HT1080 (cell line): Measurements from ENCODE around the gene PNPLA6. TPM values are rescaled to one million over a fixed set of nuclear protein-coding genes. Genes with fewer than 3 reads are reported as not detected.
"Not testable (repeated sequence)": the region's sequence is repeated elsewhere in the genome, so short reads cannot be mapped to it uniquely, and the experiment has no call there.

Experiments used
- DNase-seq: peaks from one replicate; pipeline ENCODE4 v3.0.0-alpha.2; 2015; ENCODE audit warnings: low read depth
- total RNA-seq: library from RNA; depleted of rRNA; stranded (reverse); fragments of >200 nt; shearing (Covaris generic); gene quantifications from 2 replicates; pipeline ENCODE4 v1.2.3, GENCODE V29; 2014

The PNPLA6 gene
- total RNA-seq, 1 experiment from 2014 or later: 55.4 TPM

GRCh38 chr19:7529610-7530490, 5.7 kb upstream of the PNPLA6 start:
- DNase-seq: no peak

- no peak for DNase-seq
These were observed 2.1 kb upstream of the PNPLA6 start for GRCh38 chr19:7533281-7533885.

- peak; percentile 54 for DNase-seq
These were observed 1.5 kb upstream of the PNPLA6 start for GRCh38 chr19:7533925-7534480.

- DNase-seq: peak; percentile 67
These were observed 928 bp upstream of the PNPLA6 start for GRCh38 chr19:7534531-7535046.

- DNase-seq: no peak
These were observed 630 bp downstream of the PNPLA6 start for GRCh38 chr19:7535998-7536695.

DNA sequence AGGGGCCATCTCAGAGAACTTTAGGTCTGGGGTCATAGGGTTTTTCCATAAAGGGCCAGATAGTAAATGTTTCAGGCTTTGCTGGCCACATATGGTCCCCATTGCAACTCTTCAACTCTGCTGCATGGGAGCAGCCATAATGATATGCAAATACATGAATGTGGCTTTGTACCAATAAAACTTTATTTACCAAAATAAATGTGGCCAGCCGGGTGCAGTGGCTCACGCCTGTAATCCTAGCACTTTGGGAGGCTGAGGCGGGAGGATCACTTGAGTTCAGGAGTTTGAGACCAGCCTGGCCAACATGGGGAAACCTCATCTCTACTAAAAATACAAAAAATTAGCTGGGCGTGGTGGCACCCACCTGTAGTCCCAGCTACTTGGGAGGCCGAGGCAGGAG, 3.5 kb downstream of the PNPLA6 start:
- DNase-seq: not testable (repeated sequence)

GRCh38 chr19:7539827-7540425, 4.4 kb downstream of the PNPLA6 start:
- DNase-seq: no peak

- peak; percentile 23 for DNase-seq
These were observed 5.4 kb downstream of the PNPLA6 start for GRCh38 chr19:7540761-7541474.

DNA sequence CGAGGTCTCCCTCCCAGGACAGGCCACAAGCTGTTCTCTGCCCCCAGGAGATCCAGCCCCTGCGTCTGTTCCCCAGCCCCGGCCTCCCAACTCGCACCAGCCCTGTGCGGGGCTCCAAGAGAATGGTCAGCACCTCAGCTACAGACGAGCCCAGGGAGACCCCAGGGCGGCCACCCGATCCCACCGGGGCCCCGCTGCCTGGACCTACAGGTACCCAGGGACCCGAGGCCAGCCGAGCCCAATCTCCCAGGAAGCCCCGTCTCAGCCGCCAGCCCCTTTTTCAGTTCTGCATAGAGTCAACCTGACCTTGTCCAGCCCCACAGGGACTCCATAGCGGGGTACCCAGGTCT, 5.9 kb downstream of the PNPLA6 start:
- DNase-seq: no peak

GRCh38 chr19:7541828-7542443, 6.4 kb downstream of the PNPLA6 start:
- no peak for DNase-seq

DNA sequence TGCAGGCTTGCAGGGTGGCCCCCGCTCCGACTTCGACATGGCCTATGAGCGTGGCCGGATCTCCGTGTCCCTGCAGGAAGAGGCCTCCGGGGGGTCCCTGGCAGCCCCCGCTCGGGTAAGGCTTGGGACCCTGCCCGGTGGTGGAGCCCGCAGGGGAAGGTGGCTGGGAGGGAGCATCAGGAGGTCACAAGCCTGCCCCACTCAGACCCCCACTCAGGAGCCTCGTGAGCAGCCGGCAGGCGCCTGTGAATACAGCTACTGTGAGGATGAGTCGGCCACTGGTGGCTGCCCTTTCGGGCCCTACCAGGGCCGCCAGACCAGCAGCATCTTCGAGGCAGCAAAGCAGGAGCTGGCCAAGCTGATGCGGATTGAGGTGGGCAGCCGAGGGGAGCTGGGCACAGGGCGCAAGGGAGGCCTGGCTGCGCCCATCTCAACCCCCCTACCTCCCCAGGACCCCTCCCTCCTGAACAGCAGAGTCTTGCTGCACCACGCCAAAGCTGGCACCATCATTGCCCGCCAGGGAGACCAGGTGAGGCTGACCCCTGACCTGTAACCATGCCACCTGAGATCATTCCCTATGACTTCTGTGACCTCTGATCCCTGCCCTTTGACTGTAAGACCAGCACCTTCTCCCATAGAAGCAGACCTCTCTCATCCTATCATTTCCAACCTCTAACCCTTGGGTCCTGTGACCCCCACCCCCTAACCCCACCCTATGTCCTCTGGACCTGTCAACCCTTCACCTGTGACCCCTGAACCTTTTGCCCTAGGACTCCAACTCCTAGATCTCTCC, 7.2 kb downstream of the PNPLA6 start:
- no peak for DNase-seq

DNA sequence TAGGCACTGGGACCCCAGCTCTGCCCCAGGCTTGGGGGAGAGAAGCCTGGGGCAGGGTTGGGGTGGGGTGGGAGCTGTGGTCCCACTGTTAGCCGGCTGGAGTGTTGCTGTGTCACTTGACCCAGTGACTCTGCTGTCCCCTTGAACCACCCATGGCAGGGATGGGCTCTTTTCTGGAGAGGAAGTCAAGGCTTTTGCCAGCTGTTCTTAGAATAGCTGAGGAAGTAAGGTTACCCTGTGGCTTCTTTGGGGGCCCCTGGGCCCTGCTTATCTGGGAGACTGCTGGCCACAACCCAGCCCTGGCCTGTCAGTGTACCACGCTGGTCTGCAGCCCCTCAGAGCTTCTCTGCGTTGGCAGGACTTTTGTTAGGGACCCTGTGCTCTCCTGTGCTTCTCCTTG, 9.1 kb downstream of the PNPLA6 start:
- DNase-seq: no peak

DNA sequence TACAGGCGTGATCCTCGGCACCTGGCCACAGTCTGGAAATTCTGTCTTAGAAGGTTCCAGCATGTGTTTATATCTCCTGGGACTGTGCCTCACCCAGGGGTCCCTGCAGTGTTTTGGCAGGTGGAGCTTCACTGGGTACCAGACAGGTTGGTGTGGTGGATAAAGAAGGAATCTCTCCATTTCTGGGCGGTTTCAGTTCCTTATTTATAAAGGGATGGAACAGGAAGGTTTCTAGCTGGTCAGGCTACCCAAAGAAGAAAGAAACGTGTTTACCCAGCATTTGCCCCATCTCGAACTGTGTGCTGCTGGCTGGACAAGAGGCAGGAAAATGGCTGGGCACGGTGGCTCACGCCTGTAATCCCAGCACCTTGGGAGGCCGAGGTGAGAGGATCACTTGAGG, 9.8 kb downstream of the PNPLA6 start:
- DNase-seq: no peak

GRCh38 chr19:7545904-7546303, 10.4 kb downstream of the PNPLA6 start:
- DNase-seq: no peak

- no peak for DNase-seq
These were observed 11.6 kb downstream of the PNPLA6 start for GRCh38 chr19:7547159-7547558.

DNA sequence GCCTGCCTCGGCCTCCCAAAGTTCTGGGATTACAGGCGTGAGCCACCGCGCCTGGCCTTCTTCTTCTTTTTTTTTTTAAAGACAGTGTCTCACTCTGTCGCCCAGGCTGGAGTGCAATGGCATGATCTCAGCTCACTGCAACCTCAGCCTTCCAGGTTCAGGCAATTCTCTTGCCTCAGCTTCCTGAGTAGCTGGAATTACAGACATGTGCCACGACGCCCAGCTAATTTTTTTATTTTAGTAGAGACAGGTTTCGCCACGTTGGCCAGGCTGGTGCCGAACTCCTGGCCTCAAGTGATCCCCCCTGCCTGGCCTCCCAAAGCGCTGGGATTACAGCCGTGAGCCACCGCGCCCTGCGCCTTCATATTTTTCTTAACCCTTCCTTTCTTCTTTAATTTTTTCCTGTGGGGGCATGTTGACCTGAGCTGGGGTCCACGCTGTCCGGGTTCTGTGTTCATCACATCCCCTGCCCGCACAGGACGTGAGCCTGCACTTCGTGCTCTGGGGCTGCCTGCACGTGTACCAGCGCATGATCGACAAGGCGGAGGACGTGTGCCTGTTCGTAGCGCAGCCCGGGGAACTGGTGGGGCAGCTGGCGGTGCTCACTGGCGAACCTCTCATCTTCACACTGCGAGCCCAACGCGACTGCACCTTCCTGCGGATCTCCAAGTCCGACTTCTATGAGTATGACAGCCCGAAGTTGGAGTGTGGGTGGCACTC, 14.1 kb downstream of the PNPLA6 start:
- DNase-seq: no peak

DNA sequence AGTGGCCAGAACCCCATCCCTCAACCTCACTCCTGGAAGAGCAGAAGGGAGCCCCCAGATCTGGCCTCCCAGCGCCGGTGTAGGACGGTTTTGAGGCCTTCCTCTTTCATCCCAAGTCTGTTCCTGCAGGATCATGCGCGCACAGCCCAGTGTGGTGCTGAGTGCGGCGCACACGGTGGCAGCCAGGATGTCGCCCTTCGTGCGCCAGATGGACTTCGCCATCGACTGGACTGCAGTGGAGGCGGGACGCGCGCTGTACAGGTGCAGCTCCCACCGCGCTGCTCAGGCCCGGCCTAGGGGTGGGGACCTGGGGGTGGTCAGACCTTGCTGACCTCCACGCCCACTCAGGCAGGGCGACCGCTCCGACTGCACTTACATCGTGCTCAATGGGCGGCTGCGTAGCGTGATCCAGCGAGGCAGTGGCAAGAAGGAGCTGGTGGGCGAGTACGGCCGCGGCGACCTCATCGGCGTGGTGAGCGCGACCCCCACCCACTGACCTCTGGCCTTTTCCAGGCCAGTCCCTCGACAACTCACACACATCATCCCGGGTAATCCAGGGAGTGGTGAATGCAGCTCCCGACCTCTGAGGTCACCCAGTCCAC, 14.8 kb downstream of the PNPLA6 start:
- no peak for DNase-seq

DNA sequence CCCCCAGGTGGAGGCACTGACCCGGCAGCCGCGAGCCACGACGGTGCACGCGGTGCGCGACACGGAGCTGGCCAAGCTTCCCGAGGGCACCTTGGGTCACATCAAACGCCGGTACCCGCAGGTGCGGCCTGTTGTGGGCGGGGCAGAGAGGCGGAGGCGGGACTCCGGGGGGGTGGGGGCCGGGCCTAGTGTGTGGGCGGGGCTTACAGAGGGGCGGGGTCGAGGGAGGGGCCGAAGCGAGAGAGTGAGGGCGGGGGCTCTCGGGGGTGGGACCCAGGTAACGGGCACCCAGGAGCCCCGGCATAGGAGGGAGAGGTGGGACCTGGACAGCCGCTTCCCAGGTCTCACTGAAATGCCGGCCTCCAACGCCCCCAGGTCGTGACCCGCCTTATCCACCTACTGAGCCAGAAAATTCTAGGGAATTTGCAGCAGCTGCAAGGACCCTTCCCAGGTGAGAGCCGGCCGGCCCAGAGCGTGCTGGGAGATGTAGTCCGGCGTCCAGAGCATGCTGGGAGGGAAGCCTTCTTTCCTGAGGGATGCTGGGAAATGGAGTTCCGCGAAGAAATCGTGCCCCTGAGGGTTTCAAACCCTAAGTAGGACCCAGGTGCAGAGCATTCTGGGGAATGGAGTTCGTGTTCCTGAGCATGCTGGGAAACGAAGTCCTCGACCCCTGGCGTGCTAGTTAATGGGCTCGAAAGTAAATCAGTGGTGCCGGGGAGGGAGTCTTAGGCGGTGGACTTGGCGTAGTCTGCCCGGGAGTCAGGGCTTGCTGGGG, 15.7 kb downstream of the PNPLA6 start:
- peak; percentile 34 for DNase-seq
